ENCODE results near the gene HCRTR1. TPM values are rescaled to one million over a fixed set of nuclear protein-coding genes. Genes with fewer than 3 reads are reported as not detected.

Gene HCRTR1
- total RNA-seq, 1 experiment from 2014 or later, result not detected

DNA sequence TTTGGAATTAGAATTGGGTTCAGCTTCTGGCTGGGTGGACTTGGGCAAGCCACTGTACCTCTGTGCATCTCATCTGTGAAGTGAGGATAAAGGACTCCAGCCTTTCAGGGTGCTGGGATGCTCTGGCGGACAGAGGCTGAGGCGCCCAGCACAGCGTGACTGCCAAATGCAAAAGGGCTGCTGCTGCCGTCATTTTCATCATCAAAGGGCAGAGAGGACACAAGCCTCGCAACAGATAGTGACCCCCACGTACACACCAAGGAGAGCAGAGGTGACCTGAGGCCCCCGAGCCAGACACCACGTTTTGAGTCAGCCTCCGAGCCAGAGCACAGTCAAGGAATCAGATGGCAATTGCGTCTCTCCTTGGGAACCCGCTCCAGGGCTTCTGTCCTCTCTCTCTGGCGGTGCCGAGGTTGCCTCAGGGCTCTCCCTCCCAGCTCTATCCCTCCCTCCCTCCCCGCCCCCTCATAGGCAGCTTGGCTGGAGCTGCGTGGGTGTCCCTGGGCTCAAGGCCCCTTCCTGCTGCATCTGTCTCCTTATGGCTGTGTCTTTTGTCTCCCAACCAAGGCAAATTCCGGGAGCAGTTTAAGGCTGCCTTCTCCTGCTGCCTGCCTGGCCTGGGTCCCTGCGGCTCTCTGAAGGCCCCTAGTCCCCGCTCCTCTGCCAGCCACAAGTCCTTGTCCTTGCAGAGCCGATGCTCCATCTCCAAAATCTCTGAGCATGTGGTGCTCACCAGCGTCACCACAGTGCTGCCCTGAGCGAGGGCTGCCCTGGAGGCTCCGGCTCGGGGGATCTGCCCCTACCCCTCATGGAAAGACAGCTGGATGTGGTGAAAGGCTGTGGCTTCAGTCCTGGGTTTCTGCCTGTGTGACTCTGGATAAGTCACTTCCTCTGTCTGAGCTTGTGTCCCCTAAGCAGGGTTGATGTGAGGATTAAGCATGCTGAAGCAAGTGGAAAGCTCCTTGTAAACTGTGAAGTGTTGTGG, 9.0 kb downstream of the HCRTR1 start:
- no peak overlapping the region for H3K4me2 ChIP-seq (ENCODE audit: low read depth, low read length, poor library complexity, severe bottlenecking)
- H3K9me2 ChIP-seq (replicated peaks; ENCODE audit: insufficient read depth, low read length), result no peaks in the 10 kb centered on the region
- no peaks in the 10 kb centered on the region for H4K20me1 ChIP-seq (ENCODE audit: insufficient read depth, low read depth, low read length)
- no peaks in the 10 kb centered on the region for H3K36me3 ChIP-seq (ENCODE audit: insufficient read depth, low read length)
- H3K27me3 ChIP-seq (ENCODE audit: low read length), result no peaks in the 10 kb centered on the region
- no peaks in the 10 kb centered on the region for H3K4me1 ChIP-seq (ENCODE audit: low read length)
- H3K79me2 ChIP-seq (ENCODE audit: low read length), result no peaks in the 10 kb centered on the region
- H3K9me3 ChIP-seq (ENCODE audit: low read length), result no peaks in the 10 kb centered on the region
- DNase-seq, result no peak
- H3K27ac ChIP-seq (ENCODE audit: low read length), result no peak overlapping the region
- no peak overlapping the region for H3K9ac ChIP-seq (ENCODE audit: low read length)
- no peak overlapping the region for H3K4me3 ChIP-seq (ENCODE audit: low read length)
- no peak overlapping the region for H2AFZ ChIP-seq (ENCODE audit: low read length)

- no peaks in the 10 kb centered on the region for H4K20me1 ChIP-seq (ENCODE audit: insufficient read depth, low read depth, low read length)
- H3K4me2 ChIP-seq (ENCODE audit: low read depth, low read length, poor library complexity, severe bottlenecking), result no peak overlapping the region
- H3K27me3 ChIP-seq (ENCODE audit: low read length), result no peaks in the 10 kb centered on the region
- H3K4me1 ChIP-seq (ENCODE audit: low read length), result no peaks in the 10 kb centered on the region
- H3K9ac ChIP-seq (ENCODE audit: low read length), result no peak overlapping the region
- no peak overlapping the region for H3K4me3 ChIP-seq (ENCODE audit: low read length)
- no peak overlapping the region for H3K27ac ChIP-seq (ENCODE audit: low read length)
- DNase-seq, result no peak
- no peaks in the 10 kb centered on the region for H3K36me3 ChIP-seq (ENCODE audit: insufficient read depth, low read length)
- no peaks in the 10 kb centered on the region for H3K79me2 ChIP-seq (ENCODE audit: low read length)
- no peaks in the 10 kb centered on the region for H3K9me3 ChIP-seq (ENCODE audit: low read length)
- H2AFZ ChIP-seq (ENCODE audit: low read length), result no peak overlapping the region
- no peaks in the 10 kb centered on the region for H3K9me2 ChIP-seq (replicated peaks; ENCODE audit: insufficient read depth, low read length)
Observed at GRCh38 chr1:31627301-31627929, 9.9 kb downstream of the HCRTR1 start.

DNA sequence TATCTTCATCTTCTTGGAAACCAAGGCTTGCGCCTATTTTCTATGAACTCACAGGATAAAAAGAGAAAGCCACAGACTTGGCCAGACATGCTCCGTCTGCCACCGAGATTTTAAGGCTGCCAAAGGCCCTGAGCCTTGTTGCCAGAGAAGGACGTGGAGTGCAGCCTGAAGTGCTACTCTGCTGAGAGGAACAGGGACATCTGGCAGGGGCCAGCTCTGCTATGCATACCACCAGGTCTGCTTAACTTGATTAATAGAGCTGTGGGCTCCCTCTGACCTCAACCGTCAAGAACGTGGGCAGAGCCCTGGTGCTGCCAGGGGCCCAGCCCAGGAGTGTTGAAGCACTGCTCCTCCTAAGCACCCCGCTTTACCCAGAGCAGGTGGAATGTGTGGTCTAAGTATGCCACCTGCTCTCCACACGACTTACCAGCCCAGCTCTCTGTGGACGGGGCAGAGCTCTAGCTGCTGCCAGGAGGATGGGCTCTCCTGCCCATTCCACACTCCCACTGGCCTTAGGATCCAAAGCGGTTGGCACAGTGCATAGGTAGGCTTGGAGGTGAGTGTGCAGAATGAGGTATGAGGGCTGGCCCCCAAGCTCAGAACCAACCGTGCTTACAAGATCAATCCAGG, 10.6 kb downstream of the HCRTR1 start:
- Histone ChIP-seq H2AFZ (ENCODE audit: low read length) (no peak overlapping the region), H4K20me1 (ENCODE audit: insufficient read depth, low read depth, low read length) (no peaks in the 10 kb centered on the region), H3K27ac (ENCODE audit: low read length) (no peak overlapping the region), H3K9me2 (replicated peaks; ENCODE audit: insufficient read depth, low read length) (no peaks in the 10 kb centered on the region), H3K9me3 (ENCODE audit: low read length) (no peaks in the 10 kb centered on the region), H3K4me3 (ENCODE audit: low read length) (no peak overlapping the region), H3K4me2 (ENCODE audit: low read depth, low read length, poor library complexity, severe bottlenecking) (no peak overlapping the region), H3K36me3 (ENCODE audit: insufficient read depth, low read length) (no peaks in the 10 kb centered on the region), H3K79me2 (ENCODE audit: low read length) (peaks cover under 1% of the 10 kb centered on the region; the same call in 1 of the 2 replicates), H3K4me1 (ENCODE audit: low read length) (no peaks in the 10 kb centered on the region), H3K9ac (ENCODE audit: low read length) (no peak overlapping the region), H3K27me3 (ENCODE audit: low read length) (no peaks in the 10 kb centered on the region)
- DNase-seq, result no peak

- H3K27ac ChIP-seq (ENCODE audit: low read length), result no peak overlapping the region
- DNase-seq, result no peak
- no peaks in the 10 kb centered on the region for H3K27me3 ChIP-seq (ENCODE audit: low read length)
- no peaks in the 10 kb centered on the region for H3K4me1 ChIP-seq (ENCODE audit: low read length)
- H3K36me3 ChIP-seq (ENCODE audit: insufficient read depth, low read length), result no peaks in the 10 kb centered on the region
- H3K9me3 ChIP-seq (ENCODE audit: low read length), result no peaks in the 10 kb centered on the region
- no peak overlapping the region for H3K4me2 ChIP-seq (ENCODE audit: low read depth, low read length, poor library complexity, severe bottlenecking)
- no peaks in the 10 kb centered on the region for H3K9me2 ChIP-seq (replicated peaks; ENCODE audit: insufficient read depth, low read length)
- H4K20me1 ChIP-seq (ENCODE audit: insufficient read depth, low read depth, low read length), result no peaks in the 10 kb centered on the region
- H3K4me3 ChIP-seq (ENCODE audit: low read length), result no peak overlapping the region
- no peak overlapping the region for H2AFZ ChIP-seq (ENCODE audit: low read length)
- H3K79me2 ChIP-seq (ENCODE audit: low read length), result peaks cover 5% of the 10 kb centered on the region; the same call in 1 of the 2 replicates
- no peak overlapping the region for H3K9ac ChIP-seq (ENCODE audit: low read length)
Observed at GRCh38 chr1:31628931-31629556, 11.6 kb downstream of the HCRTR1 start.

- Histone ChIP-seq H3K9me2 (replicated peaks; ENCODE audit: insufficient read depth, low read length) (no peaks in the 10 kb centered on the region), H2AFZ (ENCODE audit: low read length) (no peak overlapping the region), H3K9ac (ENCODE audit: low read length) (no peak overlapping the region), H3K27me3 (ENCODE audit: low read length) (no peaks in the 10 kb centered on the region), H3K79me2 (ENCODE audit: low read length) (peaks cover 36% of the 10 kb centered on the region), H3K4me1 (ENCODE audit: low read length) (no peaks in the 10 kb centered on the region), H3K4me2 (ENCODE audit: low read depth, low read length, poor library complexity, severe bottlenecking) (no peak overlapping the region), H3K27ac (ENCODE audit: low read length) (no peak overlapping the region), H3K36me3 (ENCODE audit: insufficient read depth, low read length) (no peaks in the 10 kb centered on the region), H3K9me3 (ENCODE audit: low read length) (no peaks in the 10 kb centered on the region), H4K20me1 (ENCODE audit: insufficient read depth, low read depth, low read length) (no peaks in the 10 kb centered on the region), H3K4me3 (ENCODE audit: low read length) (no peak overlapping the region)
- DNase-seq, result no peak
Observed at GRCh38 chr1:31632649-31633048, 15.2 kb downstream of the HCRTR1 start.

- no peak overlapping the region for H3K4me3 ChIP-seq (ENCODE audit: low read length)
- H3K79me2 ChIP-seq (ENCODE audit: low read length), result peaks cover 41% of the 10 kb centered on the region
- no peaks in the 10 kb centered on the region for H3K27me3 ChIP-seq (ENCODE audit: low read length)
- no peak overlapping the region for H2AFZ ChIP-seq (ENCODE audit: low read length)
- no peaks in the 10 kb centered on the region for H3K9me2 ChIP-seq (replicated peaks; ENCODE audit: insufficient read depth, low read length)
- H3K9me3 ChIP-seq (ENCODE audit: low read length), result no peaks in the 10 kb centered on the region
- H3K4me2 ChIP-seq (ENCODE audit: low read depth, low read length, poor library complexity, severe bottlenecking), result no peak overlapping the region
- H3K9ac ChIP-seq (ENCODE audit: low read length), result no peak overlapping the region
- no peaks in the 10 kb centered on the region for H3K4me1 ChIP-seq (ENCODE audit: low read length)
- peak; percentile 71 for DNase-seq
- H4K20me1 ChIP-seq (ENCODE audit: insufficient read depth, low read depth, low read length), result no peaks in the 10 kb centered on the region
- H3K36me3 ChIP-seq (ENCODE audit: insufficient read depth, low read length), result no peaks in the 10 kb centered on the region
- no peak overlapping the region for H3K27ac ChIP-seq (ENCODE audit: low read length)
Observed at GRCh38 chr1:31633117-31633516, 15.6 kb downstream of the HCRTR1 start.

DNA sequence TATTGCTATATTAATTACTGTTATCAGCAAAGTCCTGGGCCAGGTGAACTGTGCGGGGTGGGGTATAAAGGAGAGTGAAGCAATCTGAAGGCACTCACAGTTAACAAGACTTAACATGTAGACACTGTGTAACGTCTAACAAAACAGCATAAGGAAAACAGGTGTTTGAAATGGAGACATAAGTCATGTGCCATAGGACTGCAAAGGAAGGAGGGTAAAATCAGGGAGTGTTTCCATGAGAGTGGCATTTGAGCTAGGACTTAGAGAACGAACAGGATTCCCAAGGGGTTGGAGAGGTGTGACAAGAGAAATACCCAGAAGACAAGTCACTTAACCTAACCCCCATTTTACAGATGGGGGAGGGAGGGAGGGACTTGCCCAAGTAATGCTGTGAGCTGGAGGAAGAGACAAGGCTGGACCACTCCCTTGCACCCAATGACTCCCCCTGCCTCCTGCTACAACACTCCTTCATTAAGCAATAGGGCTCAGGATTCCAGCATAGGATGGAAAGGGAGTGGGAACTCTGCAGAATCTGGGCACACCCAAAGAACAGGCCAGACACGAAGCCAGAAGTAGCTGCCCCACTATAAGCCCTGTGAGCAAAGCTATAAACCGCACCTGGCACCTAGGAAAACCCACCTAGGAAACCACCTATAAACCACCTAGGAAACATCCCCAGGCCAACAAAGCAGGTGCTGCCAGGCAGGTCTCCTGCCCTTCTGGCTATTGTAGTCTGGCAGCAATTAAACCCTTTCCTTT, 20.6 kb downstream of the HCRTR1 start:
- no peak overlapping the region for H3K4me3 ChIP-seq (ENCODE audit: low read length)

More for the DNA sequence above, 20.6 kb downstream of the HCRTR1 start:
- no peak overlapping the region for H3K4me2 ChIP-seq (ENCODE audit: low read depth, low read length, poor library complexity, severe bottlenecking)
- DNase-seq, result no peak
- no peak overlapping the region for H3K9ac ChIP-seq (ENCODE audit: low read length)
- no peaks in the 10 kb centered on the region for H3K36me3 ChIP-seq (ENCODE audit: insufficient read depth, low read length)
- H3K9me2 ChIP-seq (replicated peaks; ENCODE audit: insufficient read depth, low read length), result no peaks in the 10 kb centered on the region
- no peak overlapping the region for H2AFZ ChIP-seq (ENCODE audit: low read length)
- no peaks in the 10 kb centered on the region for H3K9me3 ChIP-seq (ENCODE audit: low read length)
- H4K20me1 ChIP-seq (ENCODE audit: insufficient read depth, low read depth, low read length), result no peaks in the 10 kb centered on the region
- H3K27me3 ChIP-seq (ENCODE audit: low read length), result no peaks in the 10 kb centered on the region
- peaks cover 17% of the 10 kb centered on the region for H3K4me1 ChIP-seq (ENCODE audit: low read length)
- H3K27ac ChIP-seq (ENCODE audit: low read length), result no peak overlapping the region
- peaks cover 88% of the 10 kb centered on the region for H3K79me2 ChIP-seq (ENCODE audit: low read length)

Data from Karpas-422 (cell line).